WTC11 (cell line): ENCODE data around the gene SPTBN4.

Experiments used
- CREM ChIP-seq: sonication (generic); formaldehyde crosslinking; IDR thresholded peaks from 2 replicates; pipeline ENCODE4 v1.8.1; 2022; ENCODE audit warnings: mild to moderate bottlenecking, missing genetic modification reagents, moderate library complexity
- ETV6 ChIP-seq: sonication (generic); formaldehyde crosslinking; IDR thresholded peaks from 2 replicates; pipeline ENCODE4 v1.8.1; 2022; ENCODE audit warnings: mild to moderate bottlenecking, missing genetic modification reagents
- GABPB1 ChIP-seq: sonication (generic); formaldehyde crosslinking; IDR thresholded peaks from 2 replicates; pipeline ENCODE4 v1.8.1; 2023; ENCODE audit warnings: mild to moderate bottlenecking, missing genetic modification reagents
- JUN ChIP-seq: sonication (generic); formaldehyde crosslinking; IDR thresholded peaks from 2 replicates; pipeline ENCODE4 v1.8.0; 2023; ENCODE audit warnings: mild to moderate bottlenecking, missing genetic modification reagents
- MYBL2 ChIP-seq: sonication (generic); formaldehyde crosslinking; IDR thresholded peaks from 2 replicates; pipeline ENCODE4 v1.8.1; 2023; ENCODE audit warnings: mild to moderate bottlenecking, moderate library complexity, missing genetic modification reagents
- TF ChIP-seq, protein P1 (sequence below): fragments of 200-600 bp; IDR thresholded peaks from 2 replicates; pipeline ENCODE4 v1.8.0; 2022; ENCODE audit warnings: antibody characterized with exemption
- TF ChIP-seq, protein P2 (sequence below): sonication (generic); formaldehyde crosslinking; IDR thresholded peaks from 2 replicates; pipeline ENCODE4 v1.8.1; 2022; ENCODE audit warnings: mild to moderate bottlenecking, moderate library complexity, missing genetic modification reagents
- TF ChIP-seq, protein P3 (sequence below): sonication (generic); formaldehyde crosslinking; IDR thresholded peaks from 2 replicates; pipeline ENCODE4 v1.8.1; 2022; ENCODE audit warnings: low read depth, mild to moderate bottlenecking, moderate library complexity, missing genetic modification reagents, borderline replicate concordance
- TF ChIP-seq, protein P4 (sequence below): sonication (generic); formaldehyde crosslinking; IDR thresholded peaks from 2 replicates; pipeline ENCODE4 v1.8.0; 2022; ENCODE audit warnings: mild to moderate bottlenecking, missing genetic modification reagents
- TF ChIP-seq, protein P5 (sequence below): sonication (generic); formaldehyde crosslinking; IDR thresholded peaks from 2 replicates; pipeline ENCODE4 v1.8.1; 2023; ENCODE audit warnings: mild to moderate bottlenecking, missing genetic modification reagents
- TF ChIP-seq, protein P6 (sequence below): sonication (generic); formaldehyde crosslinking; IDR thresholded peaks from 2 replicates; pipeline ENCODE4 v1.8.0; 2023; ENCODE audit warnings: missing genetic modification reagents, mild to moderate bottlenecking, borderline replicate concordance
- TF ChIP-seq, protein P7 (sequence below): sonication (generic); formaldehyde crosslinking; IDR thresholded peaks from 2 replicates; pipeline ENCODE4 v1.8.1; 2023; ENCODE audit warnings: mild to moderate bottlenecking, missing genetic modification reagents, borderline replicate concordance

DNA sequence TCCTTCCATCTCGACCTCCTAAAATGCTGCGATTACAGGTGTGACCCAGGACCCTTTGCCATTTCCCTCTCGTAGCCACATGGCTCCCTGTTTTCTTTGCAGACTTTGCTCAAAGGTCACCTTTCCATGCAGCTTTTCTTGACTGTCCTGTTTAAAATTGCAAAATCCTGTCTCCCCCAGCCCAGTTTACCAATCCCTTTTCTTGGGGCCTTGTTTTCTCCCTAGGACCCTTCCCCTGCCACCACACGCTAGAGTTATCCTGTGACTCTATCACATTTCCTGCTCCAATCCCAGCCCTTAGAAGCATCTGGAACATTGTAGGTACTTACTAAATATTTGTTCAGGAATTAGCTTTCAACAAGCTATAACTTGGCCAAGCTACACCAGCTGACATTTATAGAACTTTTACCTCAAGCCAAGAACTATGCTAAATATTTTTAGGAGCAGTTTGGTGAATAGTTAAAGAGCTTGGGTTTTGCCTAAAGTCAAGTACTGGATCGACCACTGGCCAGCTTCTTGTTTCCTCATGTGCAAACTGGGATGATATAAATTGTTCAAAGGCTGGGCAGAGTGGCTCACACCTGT is 13.6 kb upstream of the SPTBN4 start:
- TF ChIP-seq, protein P1, sequence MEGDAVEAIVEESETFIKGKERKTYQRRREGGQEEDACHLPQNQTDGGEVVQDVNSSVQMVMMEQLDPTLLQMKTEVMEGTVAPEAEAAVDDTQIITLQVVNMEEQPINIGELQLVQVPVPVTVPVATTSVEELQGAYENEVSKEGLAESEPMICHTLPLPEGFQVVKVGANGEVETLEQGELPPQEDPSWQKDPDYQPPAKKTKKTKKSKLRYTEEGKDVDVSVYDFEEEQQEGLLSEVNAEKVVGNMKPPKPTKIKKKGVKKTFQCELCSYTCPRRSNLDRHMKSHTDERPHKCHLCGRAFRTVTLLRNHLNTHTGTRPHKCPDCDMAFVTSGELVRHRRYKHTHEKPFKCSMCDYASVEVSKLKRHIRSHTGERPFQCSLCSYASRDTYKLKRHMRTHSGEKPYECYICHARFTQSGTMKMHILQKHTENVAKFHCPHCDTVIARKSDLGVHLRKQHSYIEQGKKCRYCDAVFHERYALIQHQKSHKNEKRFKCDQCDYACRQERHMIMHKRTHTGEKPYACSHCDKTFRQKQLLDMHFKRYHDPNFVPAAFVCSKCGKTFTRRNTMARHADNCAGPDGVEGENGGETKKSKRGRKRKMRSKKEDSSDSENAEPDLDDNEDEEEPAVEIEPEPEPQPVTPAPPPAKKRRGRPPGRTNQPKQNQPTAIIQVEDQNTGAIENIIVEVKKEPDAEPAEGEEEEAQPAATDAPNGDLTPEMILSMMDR: no peak
- TF ChIP-seq, protein P2, sequence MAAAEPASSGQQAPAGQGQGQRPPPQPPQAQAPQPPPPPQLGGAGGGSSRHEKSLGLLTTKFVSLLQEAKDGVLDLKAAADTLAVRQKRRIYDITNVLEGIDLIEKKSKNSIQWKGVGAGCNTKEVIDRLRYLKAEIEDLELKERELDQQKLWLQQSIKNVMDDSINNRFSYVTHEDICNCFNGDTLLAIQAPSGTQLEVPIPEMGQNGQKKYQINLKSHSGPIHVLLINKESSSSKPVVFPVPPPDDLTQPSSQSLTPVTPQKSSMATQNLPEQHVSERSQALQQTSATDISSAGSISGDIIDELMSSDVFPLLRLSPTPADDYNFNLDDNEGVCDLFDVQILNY (CRISPR knock-in tag): no peak
- TF ChIP-seq, protein P3, sequence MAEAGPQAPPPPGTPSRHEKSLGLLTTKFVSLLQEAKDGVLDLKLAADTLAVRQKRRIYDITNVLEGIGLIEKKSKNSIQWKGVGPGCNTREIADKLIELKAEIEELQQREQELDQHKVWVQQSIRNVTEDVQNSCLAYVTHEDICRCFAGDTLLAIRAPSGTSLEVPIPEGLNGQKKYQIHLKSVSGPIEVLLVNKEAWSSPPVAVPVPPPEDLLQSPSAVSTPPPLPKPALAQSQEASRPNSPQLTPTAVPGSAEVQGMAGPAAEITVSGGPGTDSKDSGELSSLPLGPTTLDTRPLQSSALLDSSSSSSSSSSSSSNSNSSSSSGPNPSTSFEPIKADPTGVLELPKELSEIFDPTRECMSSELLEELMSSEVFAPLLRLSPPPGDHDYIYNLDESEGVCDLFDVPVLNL: no peak
- TF ChIP-seq ETV6 (CRISPR knock-in tag): no peak
- TF ChIP-seq, protein P4, sequence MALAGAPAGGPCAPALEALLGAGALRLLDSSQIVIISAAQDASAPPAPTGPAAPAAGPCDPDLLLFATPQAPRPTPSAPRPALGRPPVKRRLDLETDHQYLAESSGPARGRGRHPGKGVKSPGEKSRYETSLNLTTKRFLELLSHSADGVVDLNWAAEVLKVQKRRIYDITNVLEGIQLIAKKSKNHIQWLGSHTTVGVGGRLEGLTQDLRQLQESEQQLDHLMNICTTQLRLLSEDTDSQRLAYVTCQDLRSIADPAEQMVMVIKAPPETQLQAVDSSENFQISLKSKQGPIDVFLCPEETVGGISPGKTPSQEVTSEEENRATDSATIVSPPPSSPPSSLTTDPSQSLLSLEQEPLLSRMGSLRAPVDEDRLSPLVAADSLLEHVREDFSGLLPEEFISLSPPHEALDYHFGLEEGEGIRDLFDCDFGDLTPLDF (CRISPR knock-in tag): no peak
- TF ChIP-seq, protein P5, sequence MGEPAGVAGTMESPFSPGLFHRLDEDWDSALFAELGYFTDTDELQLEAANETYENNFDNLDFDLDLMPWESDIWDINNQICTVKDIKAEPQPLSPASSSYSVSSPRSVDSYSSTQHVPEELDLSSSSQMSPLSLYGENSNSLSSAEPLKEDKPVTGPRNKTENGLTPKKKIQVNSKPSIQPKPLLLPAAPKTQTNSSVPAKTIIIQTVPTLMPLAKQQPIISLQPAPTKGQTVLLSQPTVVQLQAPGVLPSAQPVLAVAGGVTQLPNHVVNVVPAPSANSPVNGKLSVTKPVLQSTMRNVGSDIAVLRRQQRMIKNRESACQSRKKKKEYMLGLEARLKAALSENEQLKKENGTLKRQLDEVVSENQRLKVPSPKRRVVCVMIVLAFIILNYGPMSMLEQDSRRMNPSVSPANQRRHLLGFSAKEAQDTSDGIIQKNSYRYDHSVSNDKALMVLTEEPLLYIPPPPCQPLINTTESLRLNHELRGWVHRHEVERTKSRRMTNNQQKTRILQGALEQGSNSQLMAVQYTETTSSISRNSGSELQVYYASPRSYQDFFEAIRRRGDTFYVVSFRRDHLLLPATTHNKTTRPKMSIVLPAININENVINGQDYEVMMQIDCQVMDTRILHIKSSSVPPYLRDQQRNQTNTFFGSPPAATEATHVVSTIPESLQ (CRISPR knock-in tag): no peak
- TF ChIP-seq CREM (CRISPR knock-in tag): no peak
- TF ChIP-seq GABPB1 (CRISPR knock-in tag): no peak
- TF ChIP-seq, protein P6, sequence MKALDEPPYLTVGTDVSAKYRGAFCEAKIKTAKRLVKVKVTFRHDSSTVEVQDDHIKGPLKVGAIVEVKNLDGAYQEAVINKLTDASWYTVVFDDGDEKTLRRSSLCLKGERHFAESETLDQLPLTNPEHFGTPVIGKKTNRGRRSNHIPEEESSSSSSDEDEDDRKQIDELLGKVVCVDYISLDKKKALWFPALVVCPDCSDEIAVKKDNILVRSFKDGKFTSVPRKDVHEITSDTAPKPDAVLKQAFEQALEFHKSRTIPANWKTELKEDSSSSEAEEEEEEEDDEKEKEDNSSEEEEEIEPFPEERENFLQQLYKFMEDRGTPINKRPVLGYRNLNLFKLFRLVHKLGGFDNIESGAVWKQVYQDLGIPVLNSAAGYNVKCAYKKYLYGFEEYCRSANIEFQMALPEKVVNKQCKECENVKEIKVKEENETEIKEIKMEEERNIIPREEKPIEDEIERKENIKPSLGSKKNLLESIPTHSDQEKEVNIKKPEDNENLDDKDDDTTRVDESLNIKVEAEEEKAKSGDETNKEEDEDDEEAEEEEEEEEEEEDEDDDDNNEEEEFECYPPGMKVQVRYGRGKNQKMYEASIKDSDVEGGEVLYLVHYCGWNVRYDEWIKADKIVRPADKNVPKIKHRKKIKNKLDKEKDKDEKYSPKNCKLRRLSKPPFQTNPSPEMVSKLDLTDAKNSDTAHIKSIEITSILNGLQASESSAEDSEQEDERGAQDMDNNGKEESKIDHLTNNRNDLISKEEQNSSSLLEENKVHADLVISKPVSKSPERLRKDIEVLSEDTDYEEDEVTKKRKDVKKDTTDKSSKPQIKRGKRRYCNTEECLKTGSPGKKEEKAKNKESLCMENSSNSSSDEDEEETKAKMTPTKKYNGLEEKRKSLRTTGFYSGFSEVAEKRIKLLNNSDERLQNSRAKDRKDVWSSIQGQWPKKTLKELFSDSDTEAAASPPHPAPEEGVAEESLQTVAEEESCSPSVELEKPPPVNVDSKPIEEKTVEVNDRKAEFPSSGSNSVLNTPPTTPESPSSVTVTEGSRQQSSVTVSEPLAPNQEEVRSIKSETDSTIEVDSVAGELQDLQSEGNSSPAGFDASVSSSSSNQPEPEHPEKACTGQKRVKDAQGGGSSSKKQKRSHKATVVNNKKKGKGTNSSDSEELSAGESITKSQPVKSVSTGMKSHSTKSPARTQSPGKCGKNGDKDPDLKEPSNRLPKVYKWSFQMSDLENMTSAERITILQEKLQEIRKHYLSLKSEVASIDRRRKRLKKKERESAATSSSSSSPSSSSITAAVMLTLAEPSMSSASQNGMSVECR (CRISPR knock-in tag): no peak
- TF ChIP-seq MYBL2: no peak
- TF ChIP-seq, protein P7, sequence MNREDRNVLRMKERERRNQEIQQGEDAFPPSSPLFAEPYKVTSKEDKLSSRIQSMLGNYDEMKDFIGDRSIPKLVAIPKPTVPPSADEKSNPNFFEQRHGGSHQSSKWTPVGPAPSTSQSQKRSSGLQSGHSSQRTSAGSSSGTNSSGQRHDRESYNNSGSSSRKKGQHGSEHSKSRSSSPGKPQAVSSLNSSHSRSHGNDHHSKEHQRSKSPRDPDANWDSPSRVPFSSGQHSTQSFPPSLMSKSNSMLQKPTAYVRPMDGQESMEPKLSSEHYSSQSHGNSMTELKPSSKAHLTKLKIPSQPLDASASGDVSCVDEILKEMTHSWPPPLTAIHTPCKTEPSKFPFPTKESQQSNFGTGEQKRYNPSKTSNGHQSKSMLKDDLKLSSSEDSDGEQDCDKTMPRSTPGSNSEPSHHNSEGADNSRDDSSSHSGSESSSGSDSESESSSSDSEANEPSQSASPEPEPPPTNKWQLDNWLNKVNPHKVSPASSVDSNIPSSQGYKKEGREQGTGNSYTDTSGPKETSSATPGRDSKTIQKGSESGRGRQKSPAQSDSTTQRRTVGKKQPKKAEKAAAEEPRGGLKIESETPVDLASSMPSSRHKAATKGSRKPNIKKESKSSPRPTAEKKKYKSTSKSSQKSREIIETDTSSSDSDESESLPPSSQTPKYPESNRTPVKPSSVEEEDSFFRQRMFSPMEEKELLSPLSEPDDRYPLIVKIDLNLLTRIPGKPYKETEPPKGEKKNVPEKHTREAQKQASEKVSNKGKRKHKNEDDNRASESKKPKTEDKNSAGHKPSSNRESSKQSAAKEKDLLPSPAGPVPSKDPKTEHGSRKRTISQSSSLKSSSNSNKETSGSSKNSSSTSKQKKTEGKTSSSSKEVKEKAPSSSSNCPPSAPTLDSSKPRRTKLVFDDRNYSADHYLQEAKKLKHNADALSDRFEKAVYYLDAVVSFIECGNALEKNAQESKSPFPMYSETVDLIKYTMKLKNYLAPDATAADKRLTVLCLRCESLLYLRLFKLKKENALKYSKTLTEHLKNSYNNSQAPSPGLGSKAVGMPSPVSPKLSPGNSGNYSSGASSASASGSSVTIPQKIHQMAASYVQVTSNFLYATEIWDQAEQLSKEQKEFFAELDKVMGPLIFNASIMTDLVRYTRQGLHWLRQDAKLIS: no peak
- no peak for TF ChIP-seq JUN
